ENCODE results near the gene ZFYVE28. TPM values are rescaled to one million over a fixed set of nuclear protein-coding genes. Genes with fewer than 3 reads are reported as not detected.

ZFYVE28 gene
- total RNA-seq, 1 donor from 2014 or later, result 16.6 TPM

DNA sequence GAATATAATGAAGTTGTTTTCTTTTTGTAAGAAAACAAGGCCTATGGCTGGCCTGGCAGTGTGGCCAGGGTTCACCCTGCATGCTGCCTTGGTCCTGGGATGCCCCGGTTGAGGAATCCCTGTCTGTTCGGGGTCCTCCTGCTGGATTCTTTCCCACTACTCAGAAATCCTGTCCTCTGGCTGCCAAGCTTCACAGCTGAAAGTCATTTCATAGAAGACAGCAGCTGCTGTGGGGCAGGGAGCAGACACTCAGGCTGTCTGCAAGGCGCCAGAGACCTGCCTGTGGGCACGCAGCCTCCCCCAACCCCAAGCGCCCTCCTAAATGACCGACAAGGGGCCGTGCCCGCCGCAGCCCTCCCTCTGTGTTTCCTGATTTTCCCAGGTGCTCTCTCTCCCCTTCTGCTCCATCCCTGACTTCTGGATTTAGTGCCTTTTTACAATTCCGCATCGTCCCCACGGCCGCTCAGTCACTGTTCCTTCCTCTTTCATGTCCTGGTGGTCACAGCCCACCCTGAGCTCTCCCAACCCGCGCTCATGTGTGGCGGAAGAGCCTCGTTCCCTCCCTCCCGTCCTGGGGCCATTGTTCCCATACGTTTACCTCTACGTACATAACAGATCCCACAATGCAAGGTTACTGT lies 27.5 kb downstream of the ZFYVE28 start:
- peaks cover 10% of the 10 kb centered on the region for H3K4me1 ChIP-seq
- DNase-seq (no peak), ATAC-seq (no peak)
- no peaks in the 10 kb centered on the region for H3K36me3 ChIP-seq
- TF ChIP-seq, protein P1, sequence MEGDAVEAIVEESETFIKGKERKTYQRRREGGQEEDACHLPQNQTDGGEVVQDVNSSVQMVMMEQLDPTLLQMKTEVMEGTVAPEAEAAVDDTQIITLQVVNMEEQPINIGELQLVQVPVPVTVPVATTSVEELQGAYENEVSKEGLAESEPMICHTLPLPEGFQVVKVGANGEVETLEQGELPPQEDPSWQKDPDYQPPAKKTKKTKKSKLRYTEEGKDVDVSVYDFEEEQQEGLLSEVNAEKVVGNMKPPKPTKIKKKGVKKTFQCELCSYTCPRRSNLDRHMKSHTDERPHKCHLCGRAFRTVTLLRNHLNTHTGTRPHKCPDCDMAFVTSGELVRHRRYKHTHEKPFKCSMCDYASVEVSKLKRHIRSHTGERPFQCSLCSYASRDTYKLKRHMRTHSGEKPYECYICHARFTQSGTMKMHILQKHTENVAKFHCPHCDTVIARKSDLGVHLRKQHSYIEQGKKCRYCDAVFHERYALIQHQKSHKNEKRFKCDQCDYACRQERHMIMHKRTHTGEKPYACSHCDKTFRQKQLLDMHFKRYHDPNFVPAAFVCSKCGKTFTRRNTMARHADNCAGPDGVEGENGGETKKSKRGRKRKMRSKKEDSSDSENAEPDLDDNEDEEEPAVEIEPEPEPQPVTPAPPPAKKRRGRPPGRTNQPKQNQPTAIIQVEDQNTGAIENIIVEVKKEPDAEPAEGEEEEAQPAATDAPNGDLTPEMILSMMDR (IDR thresholded peaks at IDR 0.05), result no peak
- no peaks in the 10 kb centered on the region for H3K27me3 ChIP-seq
- no peak overlapping the region for H3K27ac ChIP-seq
- intact Hi-C loops (cut with DNase I), result no loop called here
- H3K4me3 ChIP-seq, result no peak overlapping the region
- H3K9me3 ChIP-seq, result no peaks in the 10 kb centered on the region

DNA sequence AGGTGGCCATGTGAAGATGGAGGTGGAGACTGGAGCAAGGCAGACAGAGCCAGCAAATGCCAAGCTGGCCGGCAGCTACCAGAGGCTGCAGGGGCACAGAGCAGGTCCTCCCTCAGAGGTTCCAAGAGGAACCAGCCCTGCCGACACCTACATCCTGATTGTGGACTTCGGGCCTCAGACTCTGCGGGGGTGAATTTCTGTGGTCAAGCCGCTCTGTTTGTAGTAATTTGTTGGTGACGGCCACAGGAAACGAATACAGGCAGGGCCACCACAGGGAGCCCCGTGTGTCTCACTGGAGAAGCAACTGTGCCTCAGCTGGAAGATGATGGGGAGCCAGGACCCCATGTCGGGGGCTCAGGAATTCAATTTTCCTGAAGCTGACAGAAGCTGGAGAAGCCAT lies 28.3 kb downstream of the ZFYVE28 start:
- TF ChIP-seq, protein P1 (IDR thresholded peaks at IDR 0.05), result no peak
- intact Hi-C loops (cut with DNase I), result no loop called here
- no peak overlapping the region for H3K4me3 ChIP-seq
- ATAC-seq (no peak), DNase-seq (no peak)
- H3K9me3 ChIP-seq, result no peaks in the 10 kb centered on the region
- H3K27me3 ChIP-seq, result no peaks in the 10 kb centered on the region
- H3K4me1 ChIP-seq, result peaks cover 10% of the 10 kb centered on the region
- H3K36me3 ChIP-seq, result no peaks in the 10 kb centered on the region
- no peak overlapping the region for H3K27ac ChIP-seq

DNA sequence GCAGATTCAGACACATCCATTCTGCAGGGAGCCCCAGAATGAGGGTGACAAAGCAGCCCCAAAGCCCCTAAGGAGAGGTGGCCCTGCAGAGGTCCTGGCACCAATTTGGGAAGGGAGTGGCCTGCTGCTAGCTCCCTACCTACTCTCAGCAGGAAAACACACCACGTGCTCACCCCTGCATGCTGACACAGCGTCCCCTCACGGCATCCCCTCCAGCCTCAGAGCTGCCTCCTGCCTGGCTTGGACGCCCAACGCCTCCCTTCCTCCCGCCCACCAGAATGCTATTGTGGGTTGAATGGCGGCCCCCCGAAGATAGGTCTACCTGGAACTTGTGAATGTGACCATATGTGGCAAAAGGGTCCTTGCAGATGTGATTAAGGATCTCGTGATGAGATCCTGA lies 28.8 kb downstream of the ZFYVE28 start:
- TF ChIP-seq, protein P1 (IDR thresholded peaks at IDR 0.05), result no peak
- Histone ChIP-seq H3K4me1 (peaks cover 10% of the 10 kb centered on the region), H3K27me3 (no peaks in the 10 kb centered on the region), H3K36me3 (no peaks in the 10 kb centered on the region), H3K9me3 (no peaks in the 10 kb centered on the region), H3K4me3 (no peak overlapping the region), H3K27ac (no peak overlapping the region)
- no peak for ATAC-seq
- no peak for DNase-seq
- intact Hi-C loops (cut with DNase I), result no loop called here

DNA sequence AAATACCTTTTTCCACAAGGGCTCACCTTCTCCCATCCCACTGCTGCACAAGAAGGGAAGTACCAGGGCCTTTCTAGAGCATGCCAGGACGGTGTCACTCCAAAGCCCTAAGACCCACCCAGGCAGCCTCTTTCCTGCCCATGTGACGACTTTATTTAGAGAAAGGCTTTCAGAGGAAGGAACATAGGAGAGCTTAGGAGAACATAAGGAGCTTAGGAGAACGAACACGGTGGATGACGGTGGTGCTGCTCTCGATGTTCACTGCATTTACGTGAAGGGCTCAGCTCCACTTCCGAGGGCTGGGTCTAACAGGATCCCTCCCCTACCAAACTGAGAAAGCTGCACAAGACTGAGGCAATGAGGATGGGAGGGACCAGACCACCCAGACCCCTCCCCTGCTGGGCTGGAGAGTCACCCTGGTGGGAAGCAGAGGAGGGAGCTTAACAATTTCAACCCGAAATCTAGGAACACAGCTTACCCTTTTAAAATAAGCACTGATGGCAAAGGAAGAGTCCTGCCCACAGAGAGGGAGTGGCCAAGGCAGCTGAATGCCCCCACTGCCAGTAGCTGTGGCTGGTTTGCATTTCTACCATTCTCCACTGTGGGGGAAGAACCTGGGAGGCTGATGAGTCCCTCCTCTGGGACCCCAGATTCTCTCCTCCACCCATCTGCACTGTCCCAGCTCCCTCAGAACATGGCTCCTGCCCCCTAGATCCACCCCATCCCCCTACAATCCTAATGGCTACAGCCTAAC lies 29.8 kb downstream of the ZFYVE28 start:
- H3K27ac ChIP-seq, result no peak overlapping the region

DNA sequence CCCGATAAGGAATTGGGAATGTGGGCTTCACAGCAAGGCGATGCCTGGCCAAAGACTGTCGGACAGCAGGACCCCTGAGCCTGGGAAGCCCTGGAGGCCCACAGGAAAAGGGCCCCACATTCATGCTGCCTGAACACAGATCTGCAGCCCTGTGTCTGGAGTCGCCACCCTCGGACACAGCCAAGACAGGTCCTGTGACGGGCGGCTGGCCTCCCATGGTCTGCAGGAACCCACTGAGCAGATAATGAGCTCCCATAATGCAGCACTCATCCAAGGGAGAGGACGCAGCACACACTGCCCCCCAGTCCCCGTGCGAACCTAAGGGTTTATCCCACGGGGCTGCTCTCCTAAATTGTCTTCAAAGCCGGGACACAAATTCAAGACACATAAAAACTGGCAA lies 30.6 kb downstream of the ZFYVE28 start:
- Histone ChIP-seq H3K27ac (no peak overlapping the region), H3K4me1 (peaks cover 10% of the 10 kb centered on the region), H3K27me3 (no peaks in the 10 kb centered on the region), H3K4me3 (no peak overlapping the region), H3K9me3 (no peaks in the 10 kb centered on the region), H3K36me3 (no peaks in the 10 kb centered on the region)
- DNase-seq (no peak), ATAC-seq (no peak)
- intact Hi-C loops (cut with DNase I), result no loop called here
- TF ChIP-seq, protein P1 (IDR thresholded peaks at IDR 0.05), result no peak

More for the DNA sequence above, 29.8 kb downstream of the ZFYVE28 start:
- Histone ChIP-seq H3K36me3 (no peaks in the 10 kb centered on the region), H3K4me3 (no peak overlapping the region), H3K27me3 (no peaks in the 10 kb centered on the region), H3K9me3 (no peaks in the 10 kb centered on the region), H3K4me1 (peaks cover 10% of the 10 kb centered on the region)
- intact Hi-C loops (cut with DNase I), result no loop called here
- no peak for DNase-seq
- ATAC-seq, result peak; percentile 13
- TF ChIP-seq, protein P1 (IDR thresholded peaks at IDR 0.05), result no peak
